ENCODE measurements around the gene ATP5F1E. TPM values are rescaled to one million over a fixed set of nuclear protein-coding genes. Genes with fewer than 3 reads are reported as not detected.

The ATP5F1E gene
- total RNA-seq, 1 donor = 27.2 TPM

GRCh38 chr20:58998656-58999055 is 33.5 kb downstream of the ATP5F1E start:
- TF ChIP-seq CTCF (IDR thresholded peaks at IDR 0.05; ENCODE audit: insufficient read depth, low read depth, low read length) = no peak
- no peak overlapping the region for H3K4me3 ChIP-seq (ENCODE audit: low read depth, low read length)
- no peak for DNase-seq (ENCODE audit: low read depth)

GRCh38 chr20:58997141-58997770 is 34.9 kb downstream of the ATP5F1E start:
- TF ChIP-seq CTCF (IDR thresholded peaks at IDR 0.05; ENCODE audit: insufficient read depth, low read depth, low read length) = no peak
- no peak overlapping the region for H3K4me3 ChIP-seq (ENCODE audit: low read depth, low read length)
- no peak for DNase-seq (ENCODE audit: low read depth)

- TF ChIP-seq CTCF (IDR thresholded peaks at IDR 0.05; ENCODE audit: insufficient read depth, low read depth, low read length) = no peak
- DNase-seq (ENCODE audit: low read depth) = no peak
These were observed 35.9 kb downstream of the ATP5F1E start for GRCh38 chr20:58996226-58996611.

GRCh38 chr20:58995461-58996225 is 36.5 kb downstream of the ATP5F1E start:
- DNase-seq (ENCODE audit: low read depth) = no peak
- no peak overlapping the region for H3K4me3 ChIP-seq (ENCODE audit: low read depth, low read length)
- TF ChIP-seq CTCF (IDR thresholded peaks at IDR 0.05; ENCODE audit: insufficient read depth, low read depth, low read length) = no peak

More at GRCh38 chr20:58996226-58996611, 35.9 kb downstream of the ATP5F1E start:
- no peak overlapping the region for H3K4me3 ChIP-seq (ENCODE audit: low read depth, low read length)

GRCh38 chr20:58994390-58995159 is 37.6 kb downstream of the ATP5F1E start:
- TF ChIP-seq CTCF (IDR thresholded peaks at IDR 0.05; ENCODE audit: insufficient read depth, low read depth, low read length) = no peak
- no peak for DNase-seq (ENCODE audit: low read depth)
- no peak overlapping the region for H3K4me3 ChIP-seq (ENCODE audit: low read depth, low read length)

- no peak overlapping the region for H3K4me3 ChIP-seq (ENCODE audit: low read depth, low read length)
- TF ChIP-seq CTCF (IDR thresholded peaks at IDR 0.05; ENCODE audit: insufficient read depth, low read depth, low read length) = no peak
- DNase-seq (ENCODE audit: low read depth) = no peak
These were observed 38.5 kb downstream of the ATP5F1E start for GRCh38 chr20:58993332-58994248.
